AML-193 (cell line): ENCODE data around the gene FBXL2.
"Not testable (repeated sequence)": the region's sequence is repeated elsewhere in the genome, so short reads cannot be mapped to it uniquely, and the experiment has no call there.

Source experiments
- DNase-seq, 2 experiments: peaks; one replicate each; lab custom pipeline; 2025; lab: John Stamatoyannopoulos, UW

Gene FBXL2

GRCh38 chr3:33386631-33387030 lies 109.4 kb downstream of the FBXL2 start:
- no peak for DNase-seq

- DNase-seq, result no peak
These were observed 111.3 kb downstream of the FBXL2 start for GRCh38 chr3:33388374-33389100.

GRCh38 chr3:33389908-33390307 lies 112.7 kb downstream of the FBXL2 start:
- DNase-seq, result no peak

GRCh38 chr3:33391255-33391995 lies 114.2 kb downstream of the FBXL2 start:
- no peak for DNase-seq

- no peak for DNase-seq
These were observed 114.9 kb downstream of the FBXL2 start for GRCh38 chr3:33392144-33392543.

GRCh38 chr3:33392703-33393125 lies 115.5 kb downstream of the FBXL2 start:
- DNase-seq, result no peak

GRCh38 chr3:33394403-33395054 lies 117.3 kb downstream of the FBXL2 start:
- DNase-seq, result no peak

GRCh38 chr3:33395900-33396299 lies 118.7 kb downstream of the FBXL2 start:
- DNase-seq, result no peak

GRCh38 chr3:33398410-33398809 lies 121.2 kb downstream of the FBXL2 start:
- no peak for DNase-seq

GRCh38 chr3:33401781-33402180 lies 124.5 kb downstream of the FBXL2 start:
- DNase-seq, result no peak

GRCh38 chr3:33402936-33403335 lies 125.7 kb downstream of the FBXL2 start:
- no peak for DNase-seq

- no peak for DNase-seq
These were observed 126.5 kb downstream of the FBXL2 start for GRCh38 chr3:33403756-33404155.

GRCh38 chr3:33410816-33411215 lies 133.6 kb downstream of the FBXL2 start:
- not testable (repeated sequence) for DNase-seq

- DNase-seq, result no peak
These were observed 139.9 kb downstream of the FBXL2 start for GRCh38 chr3:33417066-33417673.

GRCh38 chr3:33419948-33420347 lies 142.7 kb downstream of the FBXL2 start:
- no peak for DNase-seq

GRCh38 chr3:33420966-33421365 lies 143.7 kb downstream of the FBXL2 start:
- DNase-seq, result no peak

- no peak for DNase-seq
These were observed 147.6 kb downstream of the FBXL2 start for GRCh38 chr3:33424606-33425452.

- DNase-seq, result no peak
These were observed 148.2 kb downstream of the FBXL2 start for GRCh38 chr3:33425453-33425852.

- DNase-seq, result no peak
These were observed 148.8 kb downstream of the FBXL2 start for GRCh38 chr3:33426068-33426467.

GRCh38 chr3:33426630-33427317 lies 149.5 kb downstream of the FBXL2 start:
- no peak for DNase-seq

- DNase-seq, result no peak
These were observed 151.5 kb downstream of the FBXL2 start for GRCh38 chr3:33428734-33429133.
